ENCODE results near the gene LHX6.

- TF ChIP-seq CTCF (conservative IDR thresholded peaks at IDR 0.05 in 1 of 2, IDR thresholded peaks at IDR 0.05 in 1 of 2; ENCODE audit: extremely low read depth in 1 of 2, insufficient read depth in 1 of 2, low read depth in 1 of 2, low read length in 2 of 2) (no peak), EZH2 (IDR thresholded peaks at IDR 0.05; ENCODE audit: borderline replicate concordance, low read length) (no peak)
Observed at GRCh38 chr9:122258886-122259415, 30.2 kb upstream of the LHX6 start.
